ENCODE data around the gene NEMF.

The NEMF gene

DNA sequence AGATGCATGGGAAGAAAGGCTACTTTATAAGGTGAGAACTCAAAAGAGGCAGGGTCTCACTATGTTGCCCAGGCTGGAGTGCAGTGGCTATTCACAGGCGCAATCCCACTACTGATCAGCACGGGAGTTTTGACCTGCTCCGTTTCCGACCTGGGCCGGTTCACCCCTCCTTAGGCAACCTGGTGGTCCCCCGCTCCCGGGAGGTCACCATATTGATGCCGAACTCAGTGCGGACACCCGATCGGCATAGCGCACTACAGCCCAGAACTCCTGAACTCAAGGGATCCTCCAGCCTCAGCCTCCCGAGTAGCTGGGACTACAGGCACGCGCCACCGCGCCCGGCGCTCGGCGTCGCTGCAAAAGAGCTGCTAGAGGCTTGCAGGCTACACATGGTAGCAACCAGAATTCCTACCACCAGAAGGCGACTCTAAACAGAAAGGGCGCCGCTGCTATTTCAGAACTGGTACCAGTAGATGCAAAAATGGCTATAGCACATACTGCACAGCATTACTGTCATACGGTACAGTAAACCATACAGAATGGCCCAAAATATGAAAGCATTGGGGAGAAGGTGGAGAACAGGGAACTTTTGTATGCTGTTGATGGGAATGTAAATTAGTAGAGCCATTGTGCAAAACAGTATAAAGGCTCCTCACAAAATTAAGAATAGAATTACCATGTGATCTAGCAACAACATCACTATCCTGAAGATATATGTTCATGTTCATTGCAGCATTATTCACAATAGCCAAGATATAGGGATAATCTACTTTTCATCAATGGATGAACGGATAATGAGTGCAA is 1.2 kb upstream of the NEMF start:
- Histone ChIP-seq H2BK5ac (ENCODE audit: low read depth, low read length, poor library complexity) (no peak overlapping the region), H2AK5ac (ENCODE audit: low read length) (no peak overlapping the region), H4K8ac (ENCODE audit: low read depth, low read length) (no peak overlapping the region), H3K27me3 (ENCODE audit: insufficient read depth, low read length) (no peaks in the 10 kb centered on the region), H3K4me2 (ENCODE audit: low read length) (no peak overlapping the region), H4K12ac (ENCODE audit: low read depth, low read length) (no peak overlapping the region), H3K79me1 (ENCODE audit: low read length) (peaks cover 8% of the 10 kb centered on the region), H3K4ac (ENCODE audit: low read depth, low read length) (no peak overlapping the region), H3K18ac (ENCODE audit: low read length) (no peak overlapping the region), H2BK120ac (ENCODE audit: insufficient read depth, low read length, poor library complexity) (no peak overlapping the region), H4K91ac (ENCODE audit: low read depth, low read length) (no peak overlapping the region), H3K79me2 (ENCODE audit: control insufficient read depth, insufficient read depth, low read length, poor library complexity) (peaks cover 5% of the 10 kb centered on the region), H3K9me3 (ENCODE audit: insufficient read depth, low read depth, low read length) (no peaks in the 10 kb centered on the region), H3K27ac (ENCODE audit: low read depth, low read length) (no peak overlapping the region), H3K4me3 (ENCODE audit: low read depth, low read length) (no peak overlapping the region), H2AFZ (ENCODE audit: insufficient read depth, low read length, poor library complexity) (no peak overlapping the region), H3K14ac (ENCODE audit: low read length) (no peak overlapping the region), H3K23ac (ENCODE audit: low read length) (no peak overlapping the region), H3K9ac (ENCODE audit: low read length) (no peak overlapping the region), H3K4me1 (ENCODE audit: control insufficient read depth in 1 of 2, insufficient read depth in 2 of 2, low read length in 2 of 2) (no peaks in the 10 kb centered on the region), H3K36me3 (ENCODE audit: control insufficient read depth in 1 of 2, insufficient read depth in 2 of 2, low read length in 2 of 2) (peaks cover 4 to 6% of the 10 kb centered on the region in 2 experiments), H2BK12ac (ENCODE audit: low read length) (no peak overlapping the region)
- peak; percentile 97 to 99 for DNase-seq
- WGBS (ENCODE audit: extremely low coverage, insufficient coverage, insufficient read length): no CpG with 5 or more reads among the region's 27 CpGs

DNA sequence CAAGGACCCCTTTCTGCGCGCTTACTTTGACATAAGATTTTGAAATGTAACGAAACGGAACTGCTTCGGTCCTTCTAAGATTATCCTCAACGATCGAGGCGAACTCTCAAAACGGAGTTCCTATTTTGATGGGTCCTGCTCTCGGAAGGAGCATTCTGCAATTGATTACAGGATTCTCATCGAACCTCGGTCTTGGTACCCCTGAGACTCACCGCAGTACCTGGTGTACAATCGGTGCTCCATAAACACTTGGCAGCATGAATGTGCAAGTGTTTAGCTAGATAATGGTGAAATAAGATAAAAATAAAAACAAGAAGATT is 530 bp upstream of the NEMF start:
- H2BK12ac ChIP-seq (ENCODE audit: low read length): no peak overlapping the region
- no peak for DNase-seq
- no peak overlapping the region for H3K4me3 ChIP-seq (ENCODE audit: low read depth, low read length)
- peak overlapping the region; percentile 4 for H4K91ac ChIP-seq (ENCODE audit: low read depth, low read length)
- H3K36me3 ChIP-seq (ENCODE audit: control insufficient read depth in 1 of 2, insufficient read depth in 2 of 2, low read length in 2 of 2): peaks cover 4 to 6% of the 10 kb centered on the region in 2 experiments
- H4K12ac ChIP-seq (ENCODE audit: low read depth, low read length): no peak overlapping the region
- peak overlapping the region; percentile 53 for H3K4me2 ChIP-seq (ENCODE audit: low read length)
- peak overlapping the region; percentile 41 for H2BK5ac ChIP-seq (ENCODE audit: low read depth, low read length, poor library complexity)
- no peak overlapping the region for H3K14ac ChIP-seq (ENCODE audit: low read length)
- H3K4me1 ChIP-seq (ENCODE audit: control insufficient read depth in 1 of 2, insufficient read depth in 2 of 2, low read length in 2 of 2): no peaks in the 10 kb centered on the region
- peaks cover 8% of the 10 kb centered on the region for H3K79me1 ChIP-seq (ENCODE audit: low read length)
- H2AK5ac ChIP-seq (ENCODE audit: low read length): no peak overlapping the region
- H2AFZ ChIP-seq (ENCODE audit: insufficient read depth, low read length, poor library complexity): no peak overlapping the region
- H3K27ac ChIP-seq (ENCODE audit: low read depth, low read length): no peak overlapping the region
- H2BK120ac ChIP-seq (ENCODE audit: insufficient read depth, low read length, poor library complexity): no peak overlapping the region
- no CpG with 5 or more reads among the region's 14 CpGs for WGBS (ENCODE audit: extremely low coverage, insufficient coverage, insufficient read length)
- H3K79me2 ChIP-seq (ENCODE audit: control insufficient read depth, insufficient read depth, low read length, poor library complexity): peaks cover 5% of the 10 kb centered on the region
- H3K9ac ChIP-seq (ENCODE audit: low read length): no peak overlapping the region
- H3K9me3 ChIP-seq (ENCODE audit: insufficient read depth, low read depth, low read length): no peaks in the 10 kb centered on the region
- H3K23ac ChIP-seq (ENCODE audit: low read length): no peak overlapping the region
- H3K18ac ChIP-seq (ENCODE audit: low read length): no peak overlapping the region
- H3K27me3 ChIP-seq (ENCODE audit: insufficient read depth, low read length): no peaks in the 10 kb centered on the region
- H4K8ac ChIP-seq (ENCODE audit: low read depth, low read length): peak overlapping the region; percentile 85
- H3K4ac ChIP-seq (ENCODE audit: low read depth, low read length): no peak overlapping the region

DNA sequence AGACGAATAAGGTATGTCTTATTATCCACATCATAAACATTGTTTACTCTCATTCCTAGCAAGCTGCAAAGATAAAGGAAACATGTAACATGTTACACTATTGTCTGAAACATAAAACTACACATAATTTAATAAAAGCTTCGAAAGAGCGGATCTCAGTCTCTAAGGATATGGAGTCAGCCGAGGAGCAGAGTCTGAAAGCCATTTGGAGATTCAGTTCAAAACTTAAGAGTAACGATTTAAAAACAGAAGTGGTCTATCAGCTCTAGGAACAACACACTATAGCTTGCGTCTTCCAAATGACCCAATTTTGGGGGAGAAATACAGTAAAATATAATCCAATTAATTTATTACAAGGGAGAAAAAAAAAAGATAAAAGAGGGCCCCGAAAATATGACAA is 775 bp downstream of the NEMF start:
- H3K4ac ChIP-seq (ENCODE audit: low read depth, low read length): no peak overlapping the region
- H3K79me2 ChIP-seq (ENCODE audit: control insufficient read depth, insufficient read depth, low read length, poor library complexity): peaks cover 5% of the 10 kb centered on the region
- no peaks in the 10 kb centered on the region for H3K9me3 ChIP-seq (ENCODE audit: insufficient read depth, low read depth, low read length)
- peak overlapping the region; percentile 53 for H3K4me2 ChIP-seq (ENCODE audit: low read length)
- no peak overlapping the region for H3K14ac ChIP-seq (ENCODE audit: low read length)
- no peak overlapping the region for H2BK120ac ChIP-seq (ENCODE audit: insufficient read depth, low read length, poor library complexity)
- H2AFZ ChIP-seq (ENCODE audit: insufficient read depth, low read length, poor library complexity): no peak overlapping the region
- H3K27ac ChIP-seq (ENCODE audit: low read depth, low read length): no peak overlapping the region
- no peak overlapping the region for H4K12ac ChIP-seq (ENCODE audit: low read depth, low read length)
- H3K79me1 ChIP-seq (ENCODE audit: low read length): peaks cover 8% of the 10 kb centered on the region
- H2AK5ac ChIP-seq (ENCODE audit: low read length): no peak overlapping the region
- H3K27me3 ChIP-seq (ENCODE audit: insufficient read depth, low read length): no peaks in the 10 kb centered on the region
- H4K91ac ChIP-seq (ENCODE audit: low read depth, low read length): no peak overlapping the region
- no CpG with 5 or more reads among the region's 7 CpGs for WGBS (ENCODE audit: extremely low coverage, insufficient coverage, insufficient read length)
- no peak overlapping the region for H4K8ac ChIP-seq (ENCODE audit: low read depth, low read length)
- DNase-seq: no peak
- H3K18ac ChIP-seq (ENCODE audit: low read length): no peak overlapping the region
- H3K36me3 ChIP-seq (ENCODE audit: control insufficient read depth in 1 of 2, insufficient read depth in 2 of 2, low read length in 2 of 2): peaks cover 6% of the 10 kb centered on the region in 2 experiments
- H3K9ac ChIP-seq (ENCODE audit: low read length): peak overlapping the region; percentile 99
- no peaks in the 10 kb centered on the region for H3K4me1 ChIP-seq (ENCODE audit: control insufficient read depth in 1 of 2, insufficient read depth in 2 of 2, low read length in 2 of 2)
- H2BK12ac ChIP-seq (ENCODE audit: low read length): no peak overlapping the region
- H3K23ac ChIP-seq (ENCODE audit: low read length): no peak overlapping the region
- H3K4me3 ChIP-seq (ENCODE audit: low read depth, low read length): no peak overlapping the region
- no peak overlapping the region for H2BK5ac ChIP-seq (ENCODE audit: low read depth, low read length, poor library complexity)

DNA sequence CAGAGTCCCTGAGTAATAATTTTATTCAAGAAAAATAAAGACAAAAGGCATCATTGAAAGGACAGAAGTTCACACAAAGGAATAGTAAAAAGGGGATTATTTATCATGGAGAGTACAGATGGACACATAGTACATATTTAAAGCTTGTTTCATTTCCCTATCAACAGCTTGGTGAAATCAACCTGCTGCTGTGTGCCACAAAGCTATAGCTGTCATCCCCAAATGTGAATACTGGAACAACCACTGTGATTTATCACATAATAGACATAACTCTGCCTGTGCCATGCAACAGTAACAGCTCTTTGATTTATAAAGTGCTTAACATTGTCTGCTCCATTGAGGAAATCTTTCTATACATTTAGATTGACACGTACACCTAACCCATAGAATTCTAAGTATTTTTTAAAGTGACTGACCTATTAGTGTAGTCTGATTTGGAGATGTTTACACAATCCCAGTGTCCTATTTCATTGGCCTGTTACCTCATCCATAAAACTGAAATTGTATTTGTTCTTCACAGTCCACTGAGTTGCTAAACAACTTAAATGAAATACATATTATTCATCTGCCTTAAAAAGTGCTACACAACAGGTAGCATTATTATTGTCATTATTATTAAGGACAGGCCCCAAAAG is 3.3 kb downstream of the NEMF start:
- Histone ChIP-seq H3K4ac (ENCODE audit: low read depth, low read length) (no peak overlapping the region), H3K18ac (ENCODE audit: low read length) (no peak overlapping the region), H2AK5ac (ENCODE audit: low read length) (no peak overlapping the region), H3K36me3 (ENCODE audit: control insufficient read depth in 1 of 2, insufficient read depth in 2 of 2, low read length in 2 of 2) (peaks cover 16 to 17% of the 10 kb centered on the region in 2 experiments), H3K23ac (ENCODE audit: low read length) (no peak overlapping the region), H3K9ac (ENCODE audit: low read length) (no peak overlapping the region), H3K14ac (ENCODE audit: low read length) (no peak overlapping the region), H3K4me3 (ENCODE audit: low read depth, low read length) (no peak overlapping the region), H3K27ac (ENCODE audit: low read depth, low read length) (no peak overlapping the region), H2AFZ (ENCODE audit: insufficient read depth, low read length, poor library complexity) (no peak overlapping the region), H3K27me3 (ENCODE audit: insufficient read depth, low read length) (no peaks in the 10 kb centered on the region), H4K91ac (ENCODE audit: low read depth, low read length) (no peak overlapping the region), H2BK120ac (ENCODE audit: insufficient read depth, low read length, poor library complexity) (no peak overlapping the region), H3K79me1 (ENCODE audit: low read length) (peaks cover 8% of the 10 kb centered on the region), H2BK12ac (ENCODE audit: low read length) (no peak overlapping the region), H3K79me2 (ENCODE audit: control insufficient read depth, insufficient read depth, low read length, poor library complexity) (peaks cover 5% of the 10 kb centered on the region), H3K4me2 (ENCODE audit: low read length) (no peak overlapping the region), H3K9me3 (ENCODE audit: insufficient read depth, low read depth, low read length) (no peaks in the 10 kb centered on the region), H4K8ac (ENCODE audit: low read depth, low read length) (no peak overlapping the region), H2BK5ac (ENCODE audit: low read depth, low read length, poor library complexity) (no peak overlapping the region), H3K4me1 (ENCODE audit: control insufficient read depth in 1 of 2, insufficient read depth in 2 of 2, low read length in 2 of 2) (no peaks in the 10 kb centered on the region), H4K12ac (ENCODE audit: low read depth, low read length) (no peak overlapping the region)
- WGBS (ENCODE audit: extremely low coverage, insufficient coverage, insufficient read length): no CpG with 5 or more reads among the region's 1 CpG
- no peak for DNase-seq
